ENCODE data around the gene ESR1. TPM values are rescaled to one million over a fixed set of nuclear protein-coding genes. Genes with fewer than 3 reads are reported as not detected.
"Not testable (repeated sequence)": the region's sequence is repeated elsewhere in the genome, so short reads cannot be mapped to it uniquely, and the experiment has no call there.

ESR1 gene
- total RNA-seq, 6 experiments from 2014 or later = 0.07 to 0.63 (median 0.40) TPM

DNA sequence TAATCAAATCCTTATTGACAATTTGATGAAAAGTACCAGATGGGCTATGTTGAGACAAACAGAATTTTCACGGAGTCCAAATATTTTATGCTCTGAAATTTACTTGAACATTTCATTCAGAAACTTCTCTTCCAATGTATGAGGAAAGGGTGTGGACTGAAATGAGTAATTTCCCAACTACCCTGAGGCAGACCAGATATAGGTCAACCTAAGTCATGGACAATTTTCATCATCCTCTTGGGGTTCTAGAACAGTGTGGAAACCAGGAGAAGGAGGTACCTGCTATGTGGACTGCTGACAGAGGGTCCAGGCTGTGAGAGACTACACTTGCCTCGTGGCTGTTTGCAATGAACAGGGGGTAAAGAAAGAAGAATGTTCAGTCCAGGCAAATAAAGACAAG, 323.0 kb downstream of the ESR1 start:
- Mint-ChIP-seq H3K9me3 (no peaks in the 10 kb centered on the region), H3K36me3 (ENCODE audit: low read depth) (peaks cover 39% of the 10 kb centered on the region), H3K4me3 (no peak overlapping the region), H3K27me3 (ENCODE audit: insufficient read depth) (no peaks in the 10 kb centered on the region), H3K4me1 (ENCODE audit: low read depth) (peaks cover 55% of the 10 kb centered on the region), H3K27ac (no peak overlapping the region; the same call in 1 of the 2 replicates)
- DNase-seq = no peak
- TF ChIP-seq, protein P1, sequence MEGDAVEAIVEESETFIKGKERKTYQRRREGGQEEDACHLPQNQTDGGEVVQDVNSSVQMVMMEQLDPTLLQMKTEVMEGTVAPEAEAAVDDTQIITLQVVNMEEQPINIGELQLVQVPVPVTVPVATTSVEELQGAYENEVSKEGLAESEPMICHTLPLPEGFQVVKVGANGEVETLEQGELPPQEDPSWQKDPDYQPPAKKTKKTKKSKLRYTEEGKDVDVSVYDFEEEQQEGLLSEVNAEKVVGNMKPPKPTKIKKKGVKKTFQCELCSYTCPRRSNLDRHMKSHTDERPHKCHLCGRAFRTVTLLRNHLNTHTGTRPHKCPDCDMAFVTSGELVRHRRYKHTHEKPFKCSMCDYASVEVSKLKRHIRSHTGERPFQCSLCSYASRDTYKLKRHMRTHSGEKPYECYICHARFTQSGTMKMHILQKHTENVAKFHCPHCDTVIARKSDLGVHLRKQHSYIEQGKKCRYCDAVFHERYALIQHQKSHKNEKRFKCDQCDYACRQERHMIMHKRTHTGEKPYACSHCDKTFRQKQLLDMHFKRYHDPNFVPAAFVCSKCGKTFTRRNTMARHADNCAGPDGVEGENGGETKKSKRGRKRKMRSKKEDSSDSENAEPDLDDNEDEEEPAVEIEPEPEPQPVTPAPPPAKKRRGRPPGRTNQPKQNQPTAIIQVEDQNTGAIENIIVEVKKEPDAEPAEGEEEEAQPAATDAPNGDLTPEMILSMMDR (IDR thresholded peaks at IDR 0.05) = no peak

GRCh38 chr6:152135755-152136448, 328.4 kb downstream of the ESR1 start:
- no peaks in the 10 kb centered on the region for H3K9me3 Mint-ChIP-seq
- TF ChIP-seq, protein P1 (IDR thresholded peaks at IDR 0.05) = no peak
- DNase-seq = no peak
- no peak overlapping the region for H3K4me3 Mint-ChIP-seq
- H3K4me1 Mint-ChIP-seq (ENCODE audit: low read depth) = peaks cover 2% of the 10 kb centered on the region; the same call in 1 of the 2 replicates
- no peaks in the 10 kb centered on the region for H3K27me3 Mint-ChIP-seq (ENCODE audit: insufficient read depth)
- H3K36me3 Mint-ChIP-seq (ENCODE audit: low read depth) = peaks cover 36% of the 10 kb centered on the region
- H3K27ac Mint-ChIP-seq = no peak overlapping the region

DNA sequence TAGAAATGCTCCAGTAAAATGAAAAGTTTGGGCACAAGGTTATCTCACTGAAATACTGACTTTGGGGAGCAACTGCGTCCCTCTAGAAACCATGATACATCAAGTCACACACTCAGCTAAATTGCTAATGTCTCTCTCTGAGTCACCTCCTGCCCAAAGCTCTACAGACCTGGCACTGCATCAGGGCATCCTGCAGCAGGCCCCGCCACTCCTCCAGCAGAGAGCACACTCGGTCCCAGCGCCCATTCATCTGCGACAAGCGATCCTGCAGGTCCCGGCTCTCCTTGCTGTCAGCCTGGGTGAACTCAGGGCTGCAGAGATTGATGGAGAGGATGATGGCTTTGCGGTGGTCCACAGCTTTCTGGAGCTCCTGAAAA, 329.0 kb downstream of the ESR1 start:
- H3K27me3 Mint-ChIP-seq (ENCODE audit: insufficient read depth) = no peaks in the 10 kb centered on the region
- H3K9me3 Mint-ChIP-seq = no peaks in the 10 kb centered on the region
- TF ChIP-seq, protein P1 (IDR thresholded peaks at IDR 0.05) = no peak
- peaks cover 40% of the 10 kb centered on the region for H3K36me3 Mint-ChIP-seq (ENCODE audit: low read depth)
- no peak overlapping the region for H3K4me3 Mint-ChIP-seq
- DNase-seq = no peak
- H3K4me1 Mint-ChIP-seq (ENCODE audit: low read depth) = no peaks in the 10 kb centered on the region; the same call in 1 of the 2 replicates
- no peak overlapping the region for H3K27ac Mint-ChIP-seq

DNA sequence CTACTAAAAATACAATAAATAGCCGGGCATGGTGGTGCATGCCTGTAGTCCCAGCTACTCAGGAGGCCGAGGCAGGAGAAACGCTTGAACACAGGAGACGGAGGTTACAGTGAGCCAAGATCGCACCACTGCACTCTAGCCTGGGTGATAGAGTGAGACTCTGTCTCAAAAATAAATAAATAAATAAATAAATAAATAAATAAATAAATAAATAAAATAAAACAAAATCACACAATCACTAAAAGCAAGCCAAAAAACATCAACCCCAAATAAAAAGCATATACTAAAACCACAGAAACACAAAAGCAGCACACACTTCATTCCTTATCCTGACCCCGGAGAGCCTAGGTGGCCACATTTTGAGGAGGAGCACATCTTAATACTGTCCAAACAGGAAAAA, 330.9 kb downstream of the ESR1 start:
- not testable (repeated sequence) for H3K9me3 Mint-ChIP-seq; DNase-seq; H3K4me3 Mint-ChIP-seq; H3K4me1 Mint-ChIP-seq (ENCODE audit: low read depth); H3K27me3 Mint-ChIP-seq (ENCODE audit: insufficient read depth); H3K27ac Mint-ChIP-seq
- peaks cover 34% of the 10 kb centered on the region for H3K36me3 Mint-ChIP-seq (ENCODE audit: low read depth)

- TF ChIP-seq, protein P1 (IDR thresholded peaks at IDR 0.05) = no peak
- Mint-ChIP-seq H3K9me3 (no peaks in the 10 kb centered on the region), H3K36me3 (ENCODE audit: low read depth) (peaks cover 32% of the 10 kb centered on the region), H3K4me3 (no peak overlapping the region), H3K4me1 (ENCODE audit: low read depth) (peaks cover 18% of the 10 kb centered on the region), H3K27ac (no peak overlapping the region), H3K27me3 (ENCODE audit: insufficient read depth) (no peaks in the 10 kb centered on the region)
- DNase-seq = no peak
These were observed 334.6 kb downstream of the ESR1 start for GRCh38 chr6:152142105-152142504.

DNA sequence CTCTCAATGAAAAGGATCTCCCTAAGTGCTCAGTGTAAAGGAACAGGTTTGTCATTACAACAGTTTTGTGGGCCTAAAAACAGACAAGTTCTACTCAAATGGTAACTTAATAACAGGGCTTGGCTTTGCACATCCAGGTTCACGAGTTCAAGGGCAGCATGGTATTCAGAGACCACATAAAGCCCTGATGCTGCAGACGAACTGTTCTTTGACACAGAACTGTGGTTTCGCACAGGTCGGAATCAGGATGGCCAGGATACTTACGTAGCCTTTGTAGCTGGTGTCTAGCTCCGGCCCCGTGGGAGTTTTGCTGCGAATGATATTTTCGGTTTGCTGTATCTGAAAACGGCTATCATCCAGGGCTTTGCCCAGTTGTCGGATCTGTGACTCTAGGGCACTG, 335.9 kb downstream of the ESR1 start:
- H3K4me1 Mint-ChIP-seq (ENCODE audit: low read depth) = peaks cover 26% of the 10 kb centered on the region

More for the DNA sequence above, 335.9 kb downstream of the ESR1 start:
- no peak for DNase-seq
- Mint-ChIP-seq H3K4me3 (no peak overlapping the region), H3K9me3 (no peaks in the 10 kb centered on the region), H3K27ac (no peak overlapping the region), H3K27me3 (ENCODE audit: insufficient read depth) (no peaks in the 10 kb centered on the region), H3K36me3 (ENCODE audit: low read depth) (peaks cover 34% of the 10 kb centered on the region)
- TF ChIP-seq, protein P1 (IDR thresholded peaks at IDR 0.05) = no peak
